Measurements from ENCODE around the gene TFB2M.

DNA sequence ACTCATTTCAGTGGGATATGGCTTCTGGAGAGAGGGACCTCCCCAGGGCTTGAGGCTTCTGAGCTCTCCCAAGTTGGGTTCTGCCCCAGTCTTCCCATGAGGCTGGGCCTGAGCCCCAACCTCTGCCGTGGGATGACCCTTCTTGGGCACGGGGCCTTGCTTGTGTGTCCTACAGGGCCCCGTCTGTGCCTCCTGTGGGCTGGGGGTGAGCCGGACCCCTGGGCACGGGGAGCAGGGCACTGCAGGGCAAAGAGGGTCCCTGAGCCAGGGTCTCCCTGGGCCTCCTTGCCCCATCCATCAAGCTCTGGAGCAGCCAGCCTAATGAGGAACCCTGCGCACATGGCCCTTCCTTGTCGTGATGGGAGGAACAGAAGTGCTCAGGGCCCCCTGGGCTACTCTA is 53.8 kb downstream of the TFB2M start:
- TF ChIP-seq, protein P1, sequence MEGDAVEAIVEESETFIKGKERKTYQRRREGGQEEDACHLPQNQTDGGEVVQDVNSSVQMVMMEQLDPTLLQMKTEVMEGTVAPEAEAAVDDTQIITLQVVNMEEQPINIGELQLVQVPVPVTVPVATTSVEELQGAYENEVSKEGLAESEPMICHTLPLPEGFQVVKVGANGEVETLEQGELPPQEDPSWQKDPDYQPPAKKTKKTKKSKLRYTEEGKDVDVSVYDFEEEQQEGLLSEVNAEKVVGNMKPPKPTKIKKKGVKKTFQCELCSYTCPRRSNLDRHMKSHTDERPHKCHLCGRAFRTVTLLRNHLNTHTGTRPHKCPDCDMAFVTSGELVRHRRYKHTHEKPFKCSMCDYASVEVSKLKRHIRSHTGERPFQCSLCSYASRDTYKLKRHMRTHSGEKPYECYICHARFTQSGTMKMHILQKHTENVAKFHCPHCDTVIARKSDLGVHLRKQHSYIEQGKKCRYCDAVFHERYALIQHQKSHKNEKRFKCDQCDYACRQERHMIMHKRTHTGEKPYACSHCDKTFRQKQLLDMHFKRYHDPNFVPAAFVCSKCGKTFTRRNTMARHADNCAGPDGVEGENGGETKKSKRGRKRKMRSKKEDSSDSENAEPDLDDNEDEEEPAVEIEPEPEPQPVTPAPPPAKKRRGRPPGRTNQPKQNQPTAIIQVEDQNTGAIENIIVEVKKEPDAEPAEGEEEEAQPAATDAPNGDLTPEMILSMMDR (IDR thresholded peaks at IDR 0.05; ENCODE audit: insufficient read depth, low read depth, low read length): no peak
- TF ChIP-seq EZH2 (IDR thresholded peaks at IDR 0.05; ENCODE audit: insufficient read depth, low read length): no peak
